HCT116 (cell line): ENCODE data around the gene CFAP46. TPM values are rescaled to one million over a fixed set of nuclear protein-coding genes. Genes with fewer than 3 reads are reported as not detected.

Experiments used
- ATAC-seq: fragments of 200-7000 bp; cut with Tn5 transposase; 2 replicates; pipeline ENCODE4 v1.9.1; 2020; ENCODE audit warnings: mild to moderate bottlenecking, moderate library complexity
- BruUV-seq: library from RNA; stranded (reverse); fragments of 400-500 nt; replicated peaks from 2 replicates; lab custom pipeline; 2021; lab: Mats Ljungman, UMichigan
- CTCF ChIA-PET: fragments of 300-600 bp; sonication (Branson Sonifier 250); formaldehyde crosslinking; loops from one replicate; lab custom pipeline; 2021; ENCODE audit warnings: antibody characterized with exemption; lab: Charles Lee
- POLR2A ChIA-PET: fragments of 300-600, 350-600 bp; sonication (Branson Sonifier 250); formaldehyde crosslinking; loops from one replicate; lab custom pipeline; 2021; ENCODE audit warnings: antibody characterized with exemption; lab: Charles Lee
- RAD21 ChIA-PET, 2 experiments: fragments of 300-600 bp; sonication (Branson Sonifier 250); formaldehyde crosslinking; loops; one replicate each; lab custom pipeline; 2023; ENCODE audit warnings: low total read pairs in 2 of 2; ENCODE audit not compliant: uncharacterized antibody in 2 of 2, unreplicated experiment in 2 of 2, low non-redundant PET in 1 of 2; lab: Charles Lee
- DNase-seq: peaks from one replicate; pipeline ENCODE4 v3.0.0-alpha.2; 2010; ENCODE audit warnings: low read depth, low spot score
- H2AFZ ChIP-seq: fragments of 200-600 bp; shearing (Covaris generic), sonication (generic); 2 replicates; pipeline ENCODE4 v1.6.1; 2017; ENCODE audit warnings: low read depth, mixed run types, mixed read lengths, antibody characterized with exemption, low read length; ENCODE audit not compliant: poor library complexity, severe bottlenecking
- H3K27ac ChIP-seq: 2 replicates; pipeline ENCODE4 v1.5.1; 2012; ENCODE audit warnings: low read depth, low read length
- H3K27me3 ChIP-seq: fragments of 200-600 bp; sonication (generic); 2 replicates; pipeline ENCODE4 v1.6.1; 2016; ENCODE audit warnings: mixed run types, low read length, mixed read lengths; ENCODE audit not compliant: insufficient read depth
- H3K36me3 ChIP-seq, 2 experiments: fragments of 200-500 bp in 1 of 2; fragments of 200-600 bp in 1 of 2; sonication (Bioruptor generic) in 1 of 2; sonication (generic) in 1 of 2; 2 replicates each; pipeline versions ENCODE4 v1.5.1 to v1.6.1; 2014 to 2016; ENCODE audit warnings: low read length in 2 of 2, inconsistent platforms in 1 of 2, mixed read lengths in 1 of 2, mixed run types in 1 of 2; ENCODE audit not compliant: insufficient read depth in 2 of 2, control insufficient read depth in 1 of 2
- H3K4me1 ChIP-seq, 2 experiments: fragments of 200-600 bp in 1 of 2; sonication (generic) in 1 of 2; 2 replicates each; pipeline versions ENCODE4 v1.5.1 to v1.6.1; 2012 to 2017; ENCODE audit warnings: low read length in 2 of 2, inconsistent platforms in 1 of 2, mild to moderate bottlenecking in 1 of 2, mixed read lengths in 1 of 2, mixed run types in 1 of 2, moderate library complexity in 1 of 2; ENCODE audit not compliant: insufficient read depth in 2 of 2, control insufficient read depth in 1 of 2
- H3K4me2 ChIP-seq: fragments of 200-600 bp; sonication (generic); 2 replicates; pipeline ENCODE4 v1.6.1; 2017; ENCODE audit warnings: mixed run types, low read length, mixed read lengths
- H3K4me3 ChIP-seq, 2 experiments: fragments of 200-600 bp in 1 of 2; sonication (generic) in 1 of 2; replicated peaks in 1 of 2; 2 replicates each; pipeline ENCODE4 v1.5.1; 2011 to 2016; ENCODE audit warnings: low read length in 2 of 2, control low read depth in 1 of 2, low read depth in 1 of 2, mild to moderate bottlenecking in 1 of 2, mixed read lengths in 1 of 2, mixed run types in 1 of 2
- H3K79me2 ChIP-seq: fragments of 200-600 bp; sonication (generic); 2 replicates; pipeline ENCODE4 v1.6.1; 2017; ENCODE audit warnings: mild to moderate bottlenecking, mixed run types, low read length, moderate library complexity, mixed read lengths; ENCODE audit not compliant: insufficient read depth
- H3K9ac ChIP-seq: fragments of 200-600 bp; sonication (generic); 2 replicates; pipeline ENCODE4 v1.6.1; 2016; ENCODE audit warnings: low read length, mixed read lengths
- H3K9me2 ChIP-seq: fragments of 200-600 bp; sonication (generic), shearing (Covaris generic); 2 replicates; pipeline ENCODE4 v1.6.1; 2017; ENCODE audit warnings: mixed run types, mild to moderate bottlenecking, moderate library complexity; ENCODE audit not compliant: insufficient read depth
- H3K9me3 ChIP-seq, 2 experiments: fragments of 200-500 bp in 1 of 2; fragments of 200-600 bp in 1 of 2; sonication (Bioruptor generic) in 1 of 2; sonication (generic) in 1 of 2; 2 replicates each; pipeline ENCODE4 v1.6.1; 2014 to 2017; ENCODE audit warnings: low read length in 2 of 2, mixed read lengths in 2 of 2, inconsistent platforms in 1 of 2, low read depth in 1 of 2, mild to moderate bottlenecking in 1 of 2, mixed run types in 1 of 2, moderate library complexity in 1 of 2; ENCODE audit not compliant: control insufficient read depth in 1 of 2, insufficient read depth in 1 of 2
- H4K20me1 ChIP-seq: fragments of 200-600 bp; sonication (generic), shearing (Covaris generic); 2 replicates; pipeline ENCODE4 v1.6.1; 2017; ENCODE audit warnings: mixed run types, mild to moderate bottlenecking, moderate library complexity; ENCODE audit not compliant: insufficient read depth
- CEBPB ChIP-seq: IDR thresholded peaks from 2 replicates; pipeline ENCODE4 v1.6.1; 2012; ENCODE audit warnings: low read depth
- EZH2 ChIP-seq: fragments of 200-600 bp; sonication (generic); IDR thresholded peaks from 2 replicates; pipeline ENCODE4 v1.6.1; 2017; ENCODE audit warnings: antibody characterized with exemption, mixed run types
- POLR2A ChIP-seq: IDR thresholded peaks from 2 replicates; pipeline ENCODE4 v1.7.0; 2011; ENCODE audit warnings: borderline replicate concordance; ENCODE audit not compliant: insufficient read depth, insufficient read length; ENCODE audit errors: extremely low read depth
- REST ChIP-seq: IDR thresholded peaks from 2 replicates; pipeline ENCODE4 v1.6.1; 2012; ENCODE audit warnings: low read depth
- TCF7L2 ChIP-seq: IDR thresholded peaks from 2 replicates; pipeline ENCODE4 v1.7.0; 2011; ENCODE audit warnings: borderline replicate concordance, inconsistent platforms; ENCODE audit not compliant: insufficient read depth, insufficient read length; ENCODE audit errors: extremely low read depth
- YY1 ChIP-seq: IDR thresholded peaks from 2 replicates; pipeline ENCODE4 v1.6.1; 2011; ENCODE audit warnings: low read length, low read depth, moderate library complexity, mild to moderate bottlenecking; ENCODE audit not compliant: insufficient replicate concordance; ENCODE audit errors: extremely low read depth
- ZNF274 ChIP-seq: fragments of 200-500 bp; sonication (Bioruptor generic); IDR thresholded peaks from 2 replicates; pipeline ENCODE4 v1.6.1; 2014; ENCODE audit warnings: mild to moderate bottlenecking, low read depth, low read length, inconsistent platforms
- intact Hi-C: fragments of 100-400 bp; cut with micrococcal nuclease; formaldehyde crosslinking; loops from 2 replicates; pipeline ENCODE4 v1.10.0; 2022
- total RNA-seq: library from RNA; stranded (reverse); gene quantifications from one replicate; pipeline ENCODE4 v1.2.1, GENCODE V29; 2021; ENCODE audit not compliant: unreplicated experiment

CFAP46 gene
- total RNA-seq, 1 experiment from 2014 or later, result 1.4 TPM

DNA sequence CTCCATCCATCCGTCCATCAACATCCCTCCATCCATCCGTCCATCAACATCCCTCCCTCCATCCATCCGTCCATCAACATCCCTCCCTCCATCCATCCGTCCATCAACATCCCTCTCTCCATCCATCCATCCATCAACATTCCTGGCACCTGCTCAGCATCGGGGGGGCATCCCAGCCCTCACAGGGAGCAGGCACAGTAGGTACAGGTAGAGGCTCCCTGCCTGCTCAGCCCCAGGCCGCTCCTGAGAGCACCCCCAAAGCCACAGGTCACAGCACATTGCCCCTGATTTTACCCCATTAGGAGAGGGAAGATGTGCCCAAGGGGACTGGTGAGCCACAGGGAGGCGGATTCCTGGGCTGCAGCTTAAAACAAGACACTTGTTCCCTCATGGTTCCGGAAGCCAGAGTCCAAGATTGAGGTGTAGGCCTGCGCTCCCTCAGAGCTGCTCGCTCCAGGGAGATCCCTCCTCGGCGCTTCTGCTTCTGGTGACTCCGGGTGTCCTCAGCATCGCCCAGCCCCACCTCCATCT lies 21.1 kb upstream of the CFAP46 start:
- CTCF ChIA-PET, result no interaction called here
- Histone ChIP-seq H3K4me3 (no peak overlapping the region), H3K4me1 (0 out of 4 replicates have a peak, but pooled peaks cover 0 to 3% of the 10 kb centered on the region in 2 experiments), H3K9ac (no peak overlapping the region), H3K27ac (no peak overlapping the region), H3K4me2 (no peak overlapping the region), H2AFZ (no peak overlapping the region), H3K9me3 (no peaks in the 10 kb centered on the region), H3K79me2 (no peaks in the 10 kb centered on the region), H3K36me3 (no peaks in the 10 kb centered on the region), H4K20me1 (no peaks in the 10 kb centered on the region), H3K9me2 (no peaks in the 10 kb centered on the region), H3K27me3 (no peaks in the 10 kb centered on the region)
- no peak for ATAC-seq
- TF ChIP-seq TCF7L2 (no peak), YY1 (no peak), ZNF274 (no peak), EZH2 (no peak), POLR2A (no peak), CEBPB (no peak), REST (no peak)
- no TSS peak for BruUV-seq
- RAD21 ChIA-PET, result no interaction called here
- POLR2A ChIA-PET, result no interaction called here
- DNase-seq, result no peak
- intact Hi-C loops, result no loop called here
